NCI-H82 treated with DMSO at 0.1 percent for 48 hours (cell line): ENCODE measurements around the gene GPR153.

ENCODE experiments used
- DNase-seq: peaks from one replicate; lab custom pipeline; 2025; ENCODE audit not compliant: unreplicated experiment; lab: John Stamatoyannopoulos, UW

GPR153 gene

DNA sequence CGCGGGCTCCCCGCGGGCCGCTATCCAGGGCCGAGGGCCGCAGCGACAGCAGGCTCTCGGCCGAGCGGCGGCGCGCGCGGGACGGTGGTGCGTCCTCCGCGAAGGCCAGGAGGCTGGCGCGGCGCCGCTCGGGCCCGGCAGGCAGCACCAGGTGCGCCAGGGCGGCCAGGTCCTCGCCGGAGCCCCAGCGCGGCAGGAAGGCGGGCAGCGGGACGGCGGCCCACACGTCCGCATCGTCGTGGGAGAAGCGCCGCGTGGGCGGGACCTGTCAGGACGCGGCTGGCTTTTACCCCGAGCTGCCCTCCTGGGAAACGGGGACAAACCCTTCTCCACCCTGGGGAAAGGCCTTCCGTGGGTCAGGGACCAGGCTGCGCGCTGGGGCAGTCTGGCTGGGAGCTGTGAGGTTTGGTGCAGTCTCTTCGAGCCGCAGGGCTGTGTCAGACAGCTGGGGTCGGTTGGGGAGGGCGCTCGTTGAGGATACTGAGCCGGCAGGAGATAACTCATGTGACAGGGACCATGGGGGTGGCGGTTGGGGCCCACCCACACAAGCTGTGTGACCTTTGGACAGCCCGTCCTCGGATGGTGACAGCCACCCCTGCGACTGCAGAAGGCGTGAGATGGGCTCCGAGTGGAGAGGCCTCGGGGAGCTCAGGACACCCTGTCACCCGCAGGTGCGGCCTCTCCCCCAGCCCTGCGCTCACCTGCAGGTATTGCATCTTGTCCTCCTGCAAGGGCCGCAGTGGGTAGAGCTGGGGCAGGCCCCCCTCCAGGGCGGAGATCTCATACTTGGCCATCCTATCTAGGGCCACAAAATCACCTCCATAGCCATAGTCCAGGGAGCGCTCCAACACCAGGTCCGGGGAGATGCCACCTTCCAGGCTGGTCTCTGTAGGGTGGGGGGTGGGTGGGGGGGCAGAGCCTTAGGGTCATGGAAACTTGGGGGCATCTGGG is 10.9 kb downstream of the GPR153 start:
- no peak for DNase-seq

DNA sequence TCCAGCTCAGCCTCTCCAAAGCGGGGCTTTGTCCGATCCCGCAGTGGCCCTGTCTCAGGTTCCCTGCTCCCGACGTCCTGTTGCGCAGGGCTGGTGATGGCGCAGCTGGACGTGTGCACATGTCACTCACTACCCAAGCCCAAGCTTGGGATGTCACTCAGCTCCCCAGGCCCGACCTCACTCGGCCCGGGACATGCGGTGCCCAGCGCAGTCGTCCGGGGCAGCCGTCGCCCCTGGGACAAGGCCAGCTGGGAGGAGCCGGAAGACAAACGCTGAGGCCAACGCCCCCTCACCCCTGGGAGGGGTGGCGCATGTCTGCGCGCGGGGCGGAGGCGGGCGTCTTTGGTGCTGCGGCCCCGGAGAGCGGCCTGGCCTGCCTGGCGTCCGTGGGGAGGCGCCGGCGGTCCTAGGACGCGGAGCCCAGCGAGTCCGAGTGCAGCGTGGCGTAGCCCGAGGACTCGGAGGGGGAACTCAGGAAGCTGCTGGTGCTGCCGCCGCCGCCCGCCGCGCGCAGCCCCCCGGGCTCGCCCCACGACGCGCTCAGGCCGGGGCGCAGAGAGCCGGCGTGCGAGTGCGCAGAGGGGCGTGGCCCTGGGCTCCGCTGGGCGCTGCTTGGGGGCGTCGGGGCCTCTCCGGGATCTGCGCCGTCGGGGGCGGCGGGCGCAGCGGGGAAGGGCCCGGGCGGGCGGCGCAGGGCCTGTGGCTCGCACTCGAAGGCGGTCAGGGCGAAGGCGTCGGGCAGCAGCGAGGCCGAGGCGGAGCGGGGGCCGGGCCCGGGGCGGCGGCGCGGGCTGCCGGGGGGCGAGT is 11.8 kb downstream of the GPR153 start:
- no peak for DNase-seq

DNA sequence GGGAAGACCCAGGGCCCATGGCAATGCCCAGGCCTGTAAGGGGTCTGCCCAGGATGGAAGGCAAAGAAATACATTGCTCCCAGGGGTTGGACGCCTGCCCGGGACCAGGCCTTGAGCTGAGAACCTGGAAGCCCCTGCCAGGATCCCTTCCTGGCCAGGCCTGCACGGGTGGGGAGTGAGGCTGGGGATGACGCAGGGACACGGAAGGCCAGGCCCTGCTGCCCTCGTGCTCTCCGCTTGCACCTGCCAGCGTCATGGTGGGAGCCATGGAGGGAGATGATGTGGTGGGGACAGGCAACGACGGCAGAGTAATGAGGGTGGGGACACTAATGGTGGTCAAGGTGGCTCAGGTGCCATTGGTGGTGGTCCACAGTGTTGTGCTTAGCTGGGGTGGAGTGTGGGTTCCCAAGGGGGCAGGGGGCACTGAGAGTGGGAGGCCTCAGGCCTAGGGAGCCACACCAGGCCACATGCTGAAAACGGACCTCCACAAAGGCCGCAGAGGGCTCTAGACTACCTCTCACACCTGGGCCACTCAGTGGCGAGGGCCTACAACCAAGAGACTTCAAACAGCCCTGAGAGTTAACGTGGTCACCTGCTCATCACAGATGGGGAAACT is 12.6 kb downstream of the GPR153 start:
- no peak for DNase-seq

DNA sequence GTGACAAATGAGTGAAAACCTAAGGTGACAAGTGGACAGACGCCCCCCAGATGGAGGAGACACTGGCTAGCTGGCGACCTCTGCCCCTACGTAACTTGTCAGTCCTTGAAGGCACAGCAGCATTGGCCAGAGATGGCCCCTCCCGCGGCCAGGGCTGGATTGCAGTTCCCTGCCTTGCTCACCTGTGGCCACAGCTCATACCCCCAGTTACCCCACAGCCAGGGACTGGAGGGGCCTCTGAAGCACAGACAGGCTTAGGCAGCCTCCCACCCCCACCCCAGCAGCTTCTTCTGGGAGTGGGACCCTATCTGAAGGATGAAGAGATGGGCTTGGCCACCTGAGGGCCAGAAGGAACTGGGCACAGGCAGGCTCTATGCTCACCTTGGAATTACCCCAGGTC is 13.2 kb downstream of the GPR153 start:
- no peak for DNase-seq

DNA sequence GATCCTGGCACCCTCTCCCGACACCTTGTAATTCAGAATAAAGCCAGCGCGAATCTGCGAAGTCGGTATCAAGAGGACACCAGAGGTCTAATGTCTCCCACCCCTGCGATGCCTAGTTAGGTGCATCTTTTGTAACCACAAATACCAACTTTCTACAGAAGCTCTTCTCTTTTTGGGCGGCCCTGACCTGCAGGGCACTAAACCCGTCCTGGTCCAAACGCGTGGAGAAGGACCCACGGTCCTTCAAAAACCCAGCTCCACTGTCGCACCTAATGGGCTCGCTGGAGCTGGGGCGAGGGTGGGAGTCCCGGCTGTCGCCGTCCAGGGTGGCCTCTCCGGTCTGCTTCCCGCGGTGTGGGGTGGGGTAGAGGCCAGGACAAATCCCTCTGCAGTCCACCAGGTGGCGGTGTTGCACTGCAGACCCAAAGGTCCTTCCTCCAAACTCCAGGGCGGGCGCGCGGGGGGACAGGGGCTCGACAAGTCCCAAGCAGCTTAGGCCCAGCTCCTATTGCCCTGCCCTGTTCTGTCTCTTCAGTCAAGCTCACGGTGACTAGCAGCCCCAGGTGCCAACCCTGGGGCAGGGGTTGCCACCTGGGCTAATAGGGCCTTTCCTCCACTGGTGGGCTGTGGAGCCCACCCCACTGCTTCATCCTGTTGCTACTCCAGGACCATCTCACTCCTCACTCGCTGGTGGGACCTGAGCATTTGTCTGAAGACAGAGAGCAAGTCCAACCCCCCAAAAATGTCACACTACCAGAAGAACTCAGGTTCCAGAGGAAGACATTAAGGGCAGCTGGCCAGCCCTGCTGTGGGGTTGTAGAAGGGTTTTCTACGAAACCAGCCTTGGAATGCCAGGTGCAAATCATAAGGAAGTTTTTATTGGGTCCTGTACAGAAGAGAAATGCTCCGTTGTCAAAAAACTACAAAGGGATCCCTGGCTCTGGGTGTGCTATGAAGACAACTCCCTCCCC is 14.1 kb downstream of the GPR153 start:
- peak; percentile 81 for DNase-seq

DNA sequence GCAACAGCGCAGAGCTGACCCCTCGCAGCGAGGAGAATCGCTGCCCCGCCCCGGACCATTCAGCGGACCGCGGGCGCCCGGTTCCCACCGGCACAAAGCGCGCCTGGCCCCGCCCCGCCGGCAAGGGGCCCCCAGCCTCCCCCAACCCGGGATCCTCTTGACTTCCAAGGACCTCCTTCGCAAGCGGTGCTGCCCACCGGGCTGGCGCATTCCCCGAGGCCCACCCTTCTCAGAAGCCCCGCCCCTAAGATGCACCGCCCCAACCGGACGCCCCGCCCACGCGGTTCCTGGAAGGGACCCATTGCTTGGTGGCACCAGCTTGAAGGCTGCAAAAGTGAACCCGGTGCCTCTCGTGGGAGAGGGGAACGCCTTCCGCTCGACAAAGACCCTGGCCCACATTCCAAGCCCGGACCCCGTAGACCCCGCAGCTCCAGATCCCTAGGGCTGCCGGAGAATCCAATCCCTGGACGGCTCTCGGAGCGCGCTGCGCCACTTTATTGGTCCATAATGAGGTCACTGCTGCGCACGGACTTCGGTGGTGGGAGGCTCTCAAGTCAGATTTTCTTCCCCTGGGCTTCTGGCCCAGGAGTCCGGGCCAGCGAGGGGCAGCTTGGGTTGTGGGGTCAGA is 14.9 kb downstream of the GPR153 start:
- peak; percentile 62 for DNase-seq

DNA sequence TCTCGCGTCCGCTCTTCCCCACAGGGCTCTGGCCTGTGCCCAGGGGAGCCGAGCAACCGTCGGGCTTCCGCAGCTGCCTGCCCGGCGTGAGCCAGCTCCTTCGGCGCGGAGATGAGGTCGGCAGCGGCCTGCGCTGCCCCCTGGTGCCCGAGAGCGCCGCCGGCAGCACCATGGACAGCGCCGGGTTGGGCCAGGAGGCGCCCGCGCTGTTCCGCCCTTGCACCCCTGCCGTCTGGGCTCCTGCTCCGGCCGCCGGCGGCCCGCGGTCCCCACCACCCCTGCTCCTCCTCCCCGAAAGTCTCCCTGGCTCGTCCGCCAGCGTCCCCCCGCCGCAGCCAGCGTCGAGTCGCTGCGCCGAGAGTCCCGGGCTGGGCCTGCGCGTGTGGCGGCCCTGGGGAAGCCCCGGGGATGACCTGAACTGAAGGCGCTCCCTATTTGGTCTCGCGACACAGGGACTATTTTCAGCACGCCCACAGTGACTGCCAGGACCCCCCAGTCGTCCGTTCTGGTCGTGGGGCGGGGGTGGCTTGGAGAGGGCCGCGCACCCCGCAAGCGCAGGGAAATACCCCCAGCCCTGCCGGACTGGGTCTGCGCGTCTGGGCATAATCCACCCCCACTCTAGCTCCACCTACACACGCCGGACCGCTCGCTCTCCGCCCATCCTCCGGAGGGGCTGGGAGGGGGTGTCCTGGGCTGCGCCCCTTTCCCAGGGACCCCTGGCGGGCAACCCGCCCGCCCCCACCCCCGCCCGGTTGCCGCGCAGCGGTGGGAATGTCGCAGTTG is 15.6 kb downstream of the GPR153 start:
- peak; percentile 40 for DNase-seq

DNA sequence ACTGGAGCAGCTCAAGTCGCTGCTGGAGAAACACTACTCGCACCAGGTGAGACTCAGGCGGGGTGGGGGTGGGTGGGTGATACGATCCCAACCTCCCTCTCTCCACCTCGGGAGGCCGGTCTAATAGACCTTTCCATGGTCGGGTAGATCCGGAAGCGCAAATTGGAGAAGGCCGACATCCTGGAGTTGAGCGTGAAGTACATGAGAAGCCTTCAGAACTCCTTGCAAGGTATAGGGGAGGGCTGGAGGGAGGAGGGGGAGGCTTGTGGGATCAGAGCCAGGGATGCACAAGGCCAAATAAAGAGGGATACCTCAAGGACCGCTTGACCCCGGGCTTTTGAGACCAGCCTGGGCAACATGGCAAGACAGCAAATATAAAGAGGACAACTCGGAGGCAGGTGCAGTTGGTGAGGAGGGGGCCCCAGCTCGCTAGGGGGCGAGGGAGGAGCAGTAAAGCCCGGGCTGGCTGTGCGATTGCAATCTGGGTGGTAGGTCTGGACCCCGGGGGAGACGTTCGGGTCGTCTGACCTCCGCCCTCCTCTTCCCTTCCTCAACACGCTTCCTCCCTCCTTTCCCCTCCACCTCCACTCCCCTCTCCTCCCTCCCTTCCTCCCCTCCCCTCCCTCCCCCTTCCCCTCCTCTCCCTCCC is 16.4 kb downstream of the GPR153 start:
- no peak for DNase-seq

DNA sequence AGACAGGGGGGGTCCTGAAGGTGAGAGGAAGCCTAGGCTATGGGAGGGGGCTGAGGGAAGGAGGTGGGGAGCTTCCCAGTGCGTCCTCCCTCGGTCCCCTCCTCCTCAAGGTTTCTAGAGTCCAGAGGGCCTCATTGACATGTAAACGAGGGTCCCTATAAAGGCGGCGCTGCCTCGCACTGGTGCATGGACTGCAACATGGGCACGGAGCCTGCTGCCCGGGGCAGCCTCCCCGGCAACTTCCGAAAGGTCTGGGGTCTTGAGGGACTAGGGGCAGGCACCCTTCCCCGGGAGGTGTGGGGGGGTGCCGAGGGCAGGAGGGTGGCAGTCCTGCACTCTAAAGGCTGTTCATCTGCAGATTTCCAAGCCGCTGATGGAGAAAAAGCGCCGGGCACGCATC is 16.9 kb downstream of the GPR153 start, which contains the start of gene HES3:
HES3 (plus strand) TSS at position 187 of the 400 bp plus-strand sequence; CDS start at position 374, 187 bp downstream.
- DNase-seq = no peak

DNA sequence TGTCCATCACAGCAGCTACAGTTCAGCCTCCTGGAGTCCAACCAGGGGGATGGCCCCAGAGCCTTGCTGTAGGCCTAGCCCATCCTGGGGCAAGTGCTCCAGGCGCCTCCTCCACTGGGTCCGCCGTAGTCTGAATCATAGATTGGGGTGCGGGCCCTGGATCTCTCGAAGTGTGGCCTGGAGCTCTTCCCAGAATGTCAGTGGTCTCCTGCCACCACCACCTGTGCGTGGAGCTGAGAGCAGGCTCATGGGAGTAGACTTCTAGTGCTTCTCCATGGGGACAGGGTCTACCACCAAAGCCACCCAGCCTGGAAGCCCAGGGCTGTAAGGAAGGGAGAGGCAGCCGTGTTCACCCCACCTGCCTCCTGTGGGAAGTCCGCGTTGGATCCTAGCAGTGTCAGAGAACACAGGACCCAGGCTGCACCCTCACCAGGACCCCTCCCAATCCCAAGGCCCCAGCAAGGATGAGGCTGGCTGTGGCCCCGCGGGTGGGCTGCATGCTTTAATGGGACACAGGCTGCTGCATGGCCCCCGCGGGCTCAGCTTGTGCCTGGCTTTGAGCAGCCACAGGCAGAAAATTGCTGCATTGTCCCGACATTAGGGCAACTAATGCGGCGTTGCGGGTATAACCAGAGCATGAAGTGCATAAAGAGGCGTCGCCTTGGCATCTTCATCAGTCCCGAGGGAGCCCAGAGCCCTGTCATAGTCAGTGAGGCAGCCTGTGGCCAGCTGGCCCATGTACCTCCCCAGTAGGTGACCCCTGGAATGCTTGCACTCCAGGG is 17.7 kb downstream of the GPR153 start:
- DNase-seq = no peak

DNA sequence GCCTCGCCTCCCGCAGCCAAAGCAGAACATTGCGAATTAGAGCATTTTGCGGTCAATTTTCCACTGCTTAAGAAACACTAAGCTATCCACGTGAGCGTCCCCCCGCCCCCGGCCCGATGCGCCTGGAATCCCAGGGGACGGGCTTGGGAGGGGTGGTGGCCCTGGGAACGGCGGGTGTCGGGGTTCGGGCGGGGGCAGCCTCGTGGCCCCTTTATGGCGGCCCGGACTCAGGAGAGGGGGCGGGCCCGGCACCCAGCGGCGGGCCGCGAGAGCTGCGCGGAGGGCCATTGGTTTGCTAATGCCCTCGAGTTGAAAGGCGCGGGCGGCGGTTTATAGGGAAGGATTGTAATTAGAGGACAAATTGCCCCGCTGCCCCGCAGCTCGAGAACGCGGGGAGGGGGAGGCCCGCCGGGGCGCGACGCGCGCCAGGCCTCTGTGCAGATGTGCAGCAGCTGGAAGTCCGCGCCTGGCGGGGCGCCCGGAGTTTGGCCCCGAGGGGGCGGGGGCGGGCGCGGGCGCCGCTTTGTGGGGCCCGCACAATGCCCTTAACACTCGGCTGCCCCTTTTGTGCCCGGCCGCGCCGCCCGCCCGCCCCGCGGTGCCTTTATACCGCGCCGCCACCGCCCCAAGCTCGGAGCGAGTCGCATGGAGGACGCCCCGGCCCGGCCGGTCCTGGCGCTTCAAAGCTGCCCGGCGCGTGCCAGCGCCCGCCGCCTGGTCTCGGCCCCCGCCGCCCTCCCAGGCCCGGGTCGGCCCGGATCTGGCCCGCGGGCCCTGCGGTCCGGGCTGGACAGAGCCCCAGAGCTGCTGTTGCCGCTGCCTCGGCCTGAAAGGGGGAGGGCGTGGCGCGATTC is 18.8 kb downstream of the GPR153 start:
- no peak for DNase-seq

DNA sequence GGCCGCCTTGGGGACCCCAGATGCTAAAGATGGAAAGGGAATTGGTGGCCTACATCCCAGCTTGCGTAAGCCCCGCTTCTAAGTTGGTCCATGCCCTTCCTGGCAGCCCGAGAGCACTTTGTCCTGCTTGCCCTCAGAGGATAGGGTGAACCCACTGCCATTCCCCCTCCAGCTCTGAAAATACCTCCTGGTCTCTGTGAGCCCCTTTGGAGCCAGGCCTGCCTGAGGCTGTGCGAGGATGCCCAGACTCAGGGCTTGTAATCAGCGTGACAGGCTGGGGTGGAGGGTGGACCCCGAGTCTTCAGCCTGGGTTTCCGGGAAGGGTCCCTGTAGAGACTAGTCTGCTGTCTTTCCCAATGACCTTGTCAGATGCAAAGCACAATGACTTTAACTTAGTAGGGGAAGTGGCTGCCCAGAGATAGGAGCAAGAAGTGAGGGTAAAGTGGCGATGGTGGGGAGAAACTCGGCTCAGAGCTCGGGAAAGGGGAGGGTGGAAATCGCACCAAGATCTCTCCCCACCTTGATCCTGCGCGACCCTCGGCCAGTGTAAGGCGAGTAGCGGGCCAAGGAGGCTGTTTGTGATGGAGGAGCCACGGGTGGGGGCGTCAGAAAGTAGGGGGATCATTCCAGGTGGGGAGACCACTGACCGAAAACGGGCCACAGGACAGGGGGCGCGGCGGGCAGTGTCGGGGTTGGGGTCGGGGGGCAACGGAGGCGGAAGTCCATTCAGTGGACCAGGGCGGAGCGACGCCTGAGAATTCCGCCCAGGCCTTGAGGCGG is 19.6 kb downstream of the GPR153 start:
- DNase-seq = no peak

DNA sequence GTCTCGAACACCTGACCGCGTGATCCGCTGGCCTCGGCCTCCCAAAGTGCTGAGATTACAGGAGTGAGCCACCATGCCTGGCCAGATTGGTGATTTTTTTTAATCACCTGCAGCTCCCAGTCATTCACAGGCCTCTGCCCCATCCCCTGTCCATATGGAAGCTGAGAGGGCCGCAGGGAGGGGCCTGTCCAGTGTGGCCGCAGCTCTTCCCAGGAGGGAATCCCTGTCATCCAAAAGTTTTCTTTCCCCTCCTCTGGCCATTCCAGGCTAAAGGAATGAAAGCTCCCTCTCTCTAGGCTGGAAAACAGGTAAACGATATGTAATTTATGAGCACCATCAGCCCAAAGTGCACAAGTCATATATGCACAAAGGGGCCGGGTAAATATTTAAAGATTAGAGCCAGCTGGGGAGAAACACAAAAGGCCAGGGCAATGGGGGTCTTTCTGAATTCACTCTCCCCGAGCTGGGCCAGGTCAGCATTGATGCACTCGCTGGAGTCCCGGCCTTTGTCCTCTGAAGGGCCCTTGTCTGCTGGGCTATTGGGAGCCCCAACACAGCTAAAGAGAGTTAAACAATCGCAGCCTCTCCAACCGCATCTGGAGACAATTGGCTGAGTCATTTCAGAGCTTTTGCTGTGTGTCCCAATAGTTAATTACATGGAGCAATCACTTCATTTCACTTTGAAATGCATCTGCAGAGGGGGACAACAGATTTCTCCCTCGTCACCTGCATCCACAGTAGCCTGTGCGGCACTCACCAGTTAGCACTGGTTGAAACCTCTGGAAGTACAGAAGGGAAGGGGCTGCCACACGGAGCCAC is 20.7 kb downstream of the GPR153 start:
- no peak for DNase-seq

DNA sequence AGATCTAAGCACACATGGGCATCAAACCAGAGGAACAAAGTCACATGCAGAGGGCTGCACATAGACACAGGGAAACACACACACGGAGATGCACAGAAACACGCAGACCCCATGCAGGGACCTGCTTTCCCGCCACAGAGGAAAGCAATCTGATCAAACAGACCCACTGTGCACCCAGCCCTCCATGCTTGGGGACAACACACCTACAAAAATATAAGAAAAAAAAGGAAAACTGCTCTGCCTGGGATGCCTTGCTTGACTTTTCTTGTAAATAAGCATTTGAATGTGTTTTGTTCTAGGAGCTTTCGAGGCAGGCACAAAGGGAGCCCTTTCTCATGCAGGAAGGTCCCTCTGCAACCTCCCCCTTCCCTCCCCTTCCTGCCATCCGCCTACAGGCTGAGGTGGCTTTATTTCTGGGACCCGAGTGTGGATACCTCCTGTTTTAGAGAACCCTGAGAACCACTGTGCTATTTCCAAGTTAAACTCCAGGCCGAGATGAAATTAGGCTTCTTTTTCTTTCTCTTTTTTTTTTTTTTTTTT is 21.6 kb downstream of the GPR153 start:
- DNase-seq = no peak

DNA sequence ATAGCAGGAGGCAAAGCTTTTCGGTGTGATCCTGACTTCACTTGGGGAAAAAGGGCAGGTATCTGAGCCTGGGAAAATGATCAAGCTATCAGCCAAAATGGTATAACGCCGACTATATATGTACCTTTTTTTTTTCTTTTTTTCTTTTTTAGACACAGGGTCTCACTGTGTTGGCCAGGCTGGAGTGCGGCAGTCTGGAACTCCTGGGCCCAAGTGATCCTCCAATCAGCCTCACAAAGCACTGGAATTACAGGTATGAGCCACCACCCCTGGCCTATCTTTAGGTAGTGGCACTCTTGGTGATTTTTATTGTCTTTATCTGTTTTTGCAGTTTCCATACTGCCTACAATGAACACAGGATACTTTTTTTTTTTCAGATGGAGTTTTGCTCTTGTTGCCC is 23.8 kb downstream of the GPR153 start:
- no peak for DNase-seq
